H1 (cell line): Measurements from ENCODE around the gene IYD. TPM values are rescaled to one million over a fixed set of nuclear protein-coding genes. Genes with fewer than 3 reads are reported as not detected.

Source experiments
- CTCF ChIA-PET: fragments of 300-600 bp; sonication (Branson Sonifier 250); formaldehyde crosslinking; loops from one replicate; lab custom pipeline; 2021; ENCODE audit not compliant: partially characterized antibody; lab: Charles Lee
- POLR2A ChIA-PET: fragments of 300-600 bp; sonication (Branson Sonifier 250); formaldehyde crosslinking; loops from one replicate; lab custom pipeline; 2021; ENCODE audit warnings: inconsistent platforms; ENCODE audit not compliant: partially characterized antibody; lab: Charles Lee
- DNase-seq, 2 experiments: peaks; one replicate each; pipeline versions ENCODE4 v3.0.0 to v3.0.0-alpha.2; 2010 to 2022; ENCODE audit warnings: low spot score in 2 of 2, low read depth in 1 of 2, mixed read lengths in 1 of 2
- FAIRE-seq: peaks from 2 replicates; lab custom pipeline; 2011; peaks lifted over from hg19 to GRCh38; lab: Jason Lieb, UNC
- H2AFZ ChIP-seq: 2 replicates; pipeline ENCODE4 v1.8.1; 2012; ENCODE audit warnings: low read length, inconsistent platforms
- H2AK5ac ChIP-seq: 2 replicates; pipeline ENCODE4 v1.6.1; 2013; ENCODE audit warnings: low read depth, low read length
- H2BK120ac ChIP-seq: replicated peaks from 2 replicates; pipeline ENCODE3; 2013; ENCODE audit warnings: low read depth, low read length, inconsistent platforms
- H2BK12ac ChIP-seq: 2 replicates; pipeline ENCODE4 v1.6.1; 2013; ENCODE audit warnings: low read depth, low read length
- H2BK15ac ChIP-seq: 2 replicates; pipeline ENCODE4 v1.6.1; 2013; ENCODE audit warnings: low read length
- H2BK20ac ChIP-seq: 2 replicates; pipeline ENCODE4 v1.6.1; 2013; ENCODE audit warnings: low read length
- H2BK5ac ChIP-seq: 2 replicates; pipeline ENCODE4 v1.6.1; 2013; ENCODE audit warnings: low read depth, low read length
- H3K14ac ChIP-seq: 2 replicates; pipeline ENCODE4 v1.6.1; 2013; ENCODE audit warnings: inconsistent platforms; ENCODE audit not compliant: insufficient read length
- H3K18ac ChIP-seq: 2 replicates; pipeline ENCODE4 v1.6.1; 2013; ENCODE audit warnings: low read length; ENCODE audit errors: extremely low read depth
- H3K23ac ChIP-seq: 2 replicates; pipeline ENCODE4 v1.6.1; 2013; ENCODE audit warnings: inconsistent platforms; ENCODE audit not compliant: insufficient read length
- H3K23me2 ChIP-seq: 2 replicates; pipeline ENCODE4 v1.6.1; 2013; ENCODE audit warnings: low read depth, low read length
- H3K27ac ChIP-seq: 2 replicates; pipeline ENCODE4 v1.6.1; 2011; ENCODE audit warnings: low read depth, low read length, inconsistent platforms
- H3K27me3 ChIP-seq, 4 experiments: replicated peaks in 1 of 4; 1 replicate in 1 of 4; 2 replicates in 3 of 4; pipeline versions ENCODE4 v1.6.1 to v1.8.1; 2011 to 2013; ENCODE audit warnings: low read length in 3 of 4, mild to moderate bottlenecking in 3 of 4, inconsistent platforms in 2 of 4, mixed read lengths in 2 of 4, moderate library complexity in 1 of 4; ENCODE audit not compliant: control insufficient read depth in 3 of 4, insufficient read depth in 3 of 4; ENCODE audit errors: extremely low read depth in 1 of 4
- H3K36me3 ChIP-seq, 4 experiments: 2 replicates each; pipeline versions ENCODE4 v1.6.1 to v1.8.1; 2011 to 2013; ENCODE audit warnings: mild to moderate bottlenecking in 4 of 4, low read length in 3 of 4, moderate library complexity in 2 of 4, control low read depth in 1 of 4, inconsistent platforms in 1 of 4; ENCODE audit not compliant: insufficient read depth in 4 of 4, control insufficient read depth in 2 of 4
- H3K4ac ChIP-seq: replicated peaks from 2 replicates; pipeline ENCODE3; 2013; ENCODE audit warnings: low read length, low read depth, mixed read lengths, inconsistent platforms; ENCODE audit not compliant: insufficient read length
- H3K4me1 ChIP-seq, 4 experiments: replicated peaks in 1 of 4; 1 replicate in 1 of 4; 2 replicates in 3 of 4; pipeline versions ENCODE4 v1.6.1 to v1.8.1; 2011 to 2013; ENCODE audit warnings: low read length in 3 of 4, inconsistent platforms in 2 of 4, mixed read lengths in 1 of 4; ENCODE audit not compliant: insufficient read depth in 4 of 4, control insufficient read depth in 3 of 4
- H3K4me2 ChIP-seq, 2 experiments: 2 replicates each; pipeline versions ENCODE4 v1.6.1 to v1.8.1; 2011 to 2013; ENCODE audit warnings: low read depth in 2 of 2, low read length in 2 of 2, control low read depth in 1 of 2, inconsistent platforms in 1 of 2, mild to moderate bottlenecking in 1 of 2; ENCODE audit not compliant: insufficient read depth in 1 of 2
- H3K4me3 ChIP-seq, 4 experiments: fragments of 200-600, 300-600 bp in 1 of 4; sonication (generic), shearing (Covaris generic), sonication (Bioruptor Twin) in 1 of 4; 2 replicates each; pipeline versions ENCODE4 v1.5.1 to v1.8.1; 2011 to 2016; ENCODE audit warnings: low read length in 4 of 4, low read depth in 3 of 4, control low read depth in 2 of 4, inconsistent platforms in 2 of 4, mild to moderate bottlenecking in 2 of 4, mixed read lengths in 1 of 4, moderate library complexity in 1 of 4; ENCODE audit not compliant: insufficient read depth in 2 of 4; ENCODE audit errors: extremely low read depth in 1 of 4
- H3K56ac ChIP-seq: replicated peaks from 2 replicates; pipeline ENCODE3; 2013; ENCODE audit warnings: low read depth, mild to moderate bottlenecking, mixed read lengths, low read length, inconsistent platforms; ENCODE audit not compliant: insufficient read length
- H3K79me1 ChIP-seq: 2 replicates; pipeline ENCODE4 v1.6.1; 2013; ENCODE audit warnings: low read depth, low read length, control low read depth
- H3K79me2 ChIP-seq, 2 experiments: 2 replicates each; pipeline versions ENCODE4 v1.6.1 to v1.8.1; 2012 to 2013; ENCODE audit warnings: low read length in 2 of 2, mild to moderate bottlenecking in 2 of 2, inconsistent platforms in 1 of 2; ENCODE audit not compliant: insufficient read depth in 2 of 2, control insufficient read depth in 1 of 2
- H3K9ac ChIP-seq, 4 experiments: replicated peaks in 1 of 4; 1 replicate in 1 of 4; 2 replicates in 3 of 4; pipeline versions ENCODE4 v1.6.1 to v1.8.1; 2011 to 2013; ENCODE audit warnings: low read depth in 3 of 4, low read length in 3 of 4, control low read depth in 2 of 4, mild to moderate bottlenecking in 2 of 4, moderate library complexity in 2 of 4, inconsistent platforms in 1 of 4; ENCODE audit errors: extremely low read depth in 1 of 4
- H3K9me3 ChIP-seq, 2 experiments: 2 replicates each; pipeline versions ENCODE4 v1.6.1 to v1.8.1; 2012 to 2013; ENCODE audit warnings: mild to moderate bottlenecking in 2 of 2, moderate library complexity in 2 of 2, control low read depth in 1 of 2, inconsistent platforms in 1 of 2, low read depth in 1 of 2, low read length in 1 of 2, mixed read lengths in 1 of 2; ENCODE audit not compliant: insufficient read depth in 2 of 2
- H4K20me1 ChIP-seq, 2 experiments: replicated peaks in 1 of 2; 2 replicates each; pipeline versions ENCODE3 to v1.8.1; 2011 to 2013; ENCODE audit warnings: inconsistent platforms in 2 of 2, low read length in 2 of 2, mild to moderate bottlenecking in 1 of 2; ENCODE audit not compliant: insufficient read depth in 2 of 2, control insufficient read depth in 1 of 2
- H4K5ac ChIP-seq: 2 replicates; pipeline ENCODE4 v1.6.1; 2013; ENCODE audit warnings: low read length, low read depth, mixed read lengths, inconsistent platforms; ENCODE audit not compliant: insufficient read length
- H4K8ac ChIP-seq: 2 replicates; pipeline ENCODE4 v1.8.0; 2013; ENCODE audit warnings: mild to moderate bottlenecking, moderate library complexity, low read length, inconsistent platforms; ENCODE audit not compliant: insufficient read depth; ENCODE audit errors: extremely low read depth
- H4K91ac ChIP-seq: replicated peaks from 2 replicates; pipeline ENCODE3; 2013; ENCODE audit warnings: low read length, mixed read lengths, inconsistent platforms; ENCODE audit not compliant: insufficient read length
- ASH2L ChIP-seq: fragments of 200-600, 300-600 bp; sonication (generic); IDR thresholded peaks from one replicate; pipeline ENCODE4 v1.7.1; 2017; ENCODE audit warnings: low read length
- BRCA1 ChIP-seq: IDR thresholded peaks from 2 replicates; pipeline ENCODE4 v1.6.1; 2012; ENCODE audit warnings: low read depth, low read length, improper control_type of control experiment
- CBX8 ChIP-seq: fragments of 300-800, 300-1000 bp; sonication (generic); IDR thresholded peaks from 2 replicates; pipeline ENCODE4 v1.7.1; 2016; ENCODE audit warnings: low read depth, low read length, borderline replicate concordance
- CEBPB ChIP-seq: IDR thresholded peaks from 2 replicates; pipeline ENCODE4 v1.6.1; 2012; ENCODE audit warnings: low read depth, low read length
- EP300 ChIP-seq, 2 experiments: IDR thresholded peaks; 1 replicate in 1 of 2; 2 replicates in 1 of 2; pipeline ENCODE4 v1.6.1; 2011 to 2012; ENCODE audit warnings: low read depth in 2 of 2, low read length in 2 of 2, mild to moderate bottlenecking in 2 of 2, borderline replicate concordance in 1 of 2, inconsistent platforms in 1 of 2, moderate library complexity in 1 of 2
- JUND ChIP-seq: IDR thresholded peaks from 2 replicates; pipeline ENCODE4 v1.6.1; 2011; ENCODE audit warnings: mild to moderate bottlenecking, improper control_type of control experiment, low read length
- KDM1A ChIP-seq: fragments of 200-600, 300-600 bp; sonication (generic); IDR thresholded peaks from 2 replicates; pipeline ENCODE4 v1.7.1; 2016; ENCODE audit warnings: mild to moderate bottlenecking, low read length, borderline replicate concordance
- MAX ChIP-seq: IDR thresholded peaks from 2 replicates; pipeline ENCODE4 v1.6.1; 2012; ENCODE audit warnings: inconsistent platforms
- POU5F1 ChIP-seq: IDR thresholded peaks from 2 replicates; pipeline ENCODE4 v1.6.1; 2011; ENCODE audit warnings: low read depth, mild to moderate bottlenecking, low read length, moderate library complexity
- SAP30 ChIP-seq: fragments of 300-600 bp; sonication (generic); IDR thresholded peaks from 2 replicates; pipeline ENCODE4 v1.7.1; 2012; ENCODE audit warnings: low read length, moderate library complexity, mild to moderate bottlenecking, inconsistent platforms; ENCODE audit not compliant: insufficient read depth, insufficient replicate concordance
- SIN3A ChIP-seq, 2 experiments: IDR thresholded peaks in 1 of 2; conservative IDR thresholded peaks in 1 of 2; 2 replicates each; pipeline ENCODE4 v1.6.1; 2011 to 2012; ENCODE audit warnings: low read length in 2 of 2, improper control_type of control experiment in 1 of 2, low read depth in 1 of 2, mild to moderate bottlenecking in 1 of 2
- SIX5 ChIP-seq: IDR thresholded peaks from 2 replicates; pipeline ENCODE4 v1.6.1; 2011; ENCODE audit warnings: mild to moderate bottlenecking, low read depth, low read length
- SP1 ChIP-seq: IDR thresholded peaks from 2 replicates; pipeline ENCODE4 v1.6.1; 2011; ENCODE audit warnings: low read depth, low read length
- SP2 ChIP-seq: IDR thresholded peaks from 2 replicates; pipeline ENCODE4 v1.6.1; 2012; ENCODE audit warnings: mild to moderate bottlenecking, low read length, inconsistent platforms
- WGBS, 2 experiments: shearing (Covaris generic) in 1 of 2; methylation state at CpG; one replicate each; pipeline versions ENCODE4 v1.1.6 to v1.1.7; 2013 to 2015; ENCODE audit warnings: low lambda C conversion rate in 2 of 2, mixed read lengths in 2 of 2, inconsistent platforms in 1 of 2, low coverage in 1 of 2, missing lambda C conversion rate in 1 of 2; ENCODE audit not compliant: insufficient replicate concordance in 2 of 2, insufficient coverage in 1 of 2, insufficient read length in 1 of 2; ENCODE audit errors: extremely low coverage in 1 of 2, missing lambda C conversion rate in 1 of 2; 5-methylcytosine and 5-hydroxymethylcytosine counted together
- polyA plus RNA-seq, 7 experiments: library from polyadenylated mRNA; depleted of rRNA in 3 of 7; stranded (reverse) in 5 of 7; unstranded in 2 of 7; fragments of >200 nt in 5 of 7; fragments of 200-250 nt in 2 of 7; gene quantifications; 1 replicate in 5 of 7; 2 replicates in 1 of 7; 4 replicates in 1 of 7; pipeline versions ENCODE4 v1.2.1 to v1.2.3, GENCODE V29; 2011 to 2013; ENCODE audit warnings: missing spikeins in 2 of 7, mixed read lengths in 2 of 7
- total RNA-seq: library from RNA; stranded (reverse); fragmentation: NEBNext Ultra II Directional; extraction: Animal tissue kit (Norgen Biotek cat#: 25700); gene quantifications from 2 replicates; pipeline ENCODE4 v1.2.1, GENCODE V29; 2021

Gene IYD
- total and polyA plus RNA-seq, 2 of the 8 experiments (the other 6 are each of a cell fraction or from before 2014, with no cell fraction given) = not detected

- Histone ChIP-seq H2BK15ac (no peak overlapping the region), H2BK20ac (no peak overlapping the region), H2AK5ac (no peak overlapping the region), H3K9me3 (no peaks in the 10 kb centered on the region), H4K91ac (no peak overlapping the region), H3K4ac (no peak overlapping the region), H3K4me2 (no peak overlapping the region), H3K18ac (no peak overlapping the region), H4K5ac (no peak overlapping the region), H2AFZ (no peak overlapping the region), H2BK120ac (no peak overlapping the region), H2BK12ac (no peak overlapping the region), H3K27ac (no peak overlapping the region), H3K23me2 (no peaks in the 10 kb centered on the region), H3K56ac (no peak overlapping the region), H3K9ac (no peak overlapping the region), H2BK5ac (no peak overlapping the region), H3K79me2 (no peaks in the 10 kb centered on the region), H3K27me3 (no peaks in the 10 kb centered on the region; a peak in 1 of 7 replicates), H4K20me1 (no peaks in the 10 kb centered on the region), H3K4me3 (no peak overlapping the region), H3K79me1 (no peaks in the 10 kb centered on the region), H3K23ac (no peak overlapping the region), H3K14ac (no peak overlapping the region), H3K36me3 (no peaks in the 10 kb centered on the region), H3K4me1 (no peaks in the 10 kb centered on the region), H4K8ac (no peak overlapping the region)
- WGBS, 2 experiments = 85% methylated on average over 3 of the region's 3 CpGs; no CpG with 5 or more reads in 1 of the 2 experiments
- POLR2A ChIA-PET = no interaction called here
- CTCF ChIA-PET = interaction anchor here (1.0 kb wide), 1 partner anchor 406 kb away, joined by 3 read pairs; no protein-coding TSS in a partner anchor
- DNase-seq (no peak), FAIRE-seq (no peak)
- TF ChIP-seq ASH2L (no peak), EP300 (IDR thresholded peaks at IDR 0.05; ENCODE audit: borderline replicate concordance in 1 of 2, low read depth in 2 of 2, low read length in 2 of 2) (no peak), KDM1A (no peak), SP2 (no peak), SP1 (no peak), BRCA1 (no peak), SAP30 (no peak), CEBPB (no peak), POU5F1 (no peak), SIX5 (no peak), SIN3A (conservative IDR thresholded peaks at IDR 0.05 in 1 of 2, IDR thresholded peaks at IDR 0.05 in 1 of 2; ENCODE audit: low read depth in 1 of 2, low read length in 2 of 2) (no peak), JUND (no peak), MAX (no peak), CBX8 (no peak)
Observed at GRCh38 chr6:150412221-150412620, 43.4 kb downstream of the IYD start.
